ENCODE results near the gene SCAMP5.
A peak's percentile ranks its signal among the peaks of the same experiment; 100 is the strongest.

The SCAMP5 gene

GRCh38 chr15:75061272-75061671 lies 65.9 kb downstream of the SCAMP5 start:
- DNase-seq, result peak; percentile 87
- Histone ChIP-seq H3F3A (ENCODE audit: insufficient read depth, low read length) (peaks cover 27% of the 10 kb centered on the region), H3K9me3 (replicated peaks; ENCODE audit: insufficient read depth, low read length) (no peaks in the 10 kb centered on the region), H4K20me1 (ENCODE audit: insufficient read depth, low read length) (no peaks in the 10 kb centered on the region), H3K79me2 (ENCODE audit: low read length) (no peaks in the 10 kb centered on the region), H3K4me1 (ENCODE audit: low read length) (peaks cover 48% of the 10 kb centered on the region), H3K36me3 (replicated peaks; ENCODE audit: insufficient read depth, low read length) (no peaks in the 10 kb centered on the region), H3K27me3 (replicated peaks; ENCODE audit: insufficient read depth, low read length) (no peaks in the 10 kb centered on the region), H3K4me3 (ENCODE audit: low read length) (no peak overlapping the region), H2AFZ (ENCODE audit: low read length) (no peak overlapping the region), H3K9me2 (replicated peaks; ENCODE audit: insufficient read depth, low read length) (no peaks in the 10 kb centered on the region), H3K9ac (ENCODE audit: low read length) (no peak overlapping the region; the same call in 1 of the 2 replicates), H3K27ac (ENCODE audit: low read length) (peak overlapping the region; percentile 68; the same call in 1 of the 2 replicates), H3K4me2 (ENCODE audit: low read depth, low read length) (peak overlapping the region; percentile 42)
- TF ChIP-seq EZH2phosphoT487 (IDR thresholded peaks at IDR 0.05; ENCODE audit: low read length), result no peak
- TF ChIP-seq EZH2 (optimal IDR thresholded peaks at IDR 0.05; ENCODE audit: low read depth, low read length), result no peak
- no peak for TF ChIP-seq CTCF (IDR thresholded peaks at IDR 0.05; ENCODE audit: low read length)

- Histone ChIP-seq H3K4me2 (ENCODE audit: low read depth, low read length) (no peak overlapping the region), H3K9me3 (replicated peaks; ENCODE audit: insufficient read depth, low read length) (no peaks in the 10 kb centered on the region), H3K27ac (ENCODE audit: low read length) (no peak overlapping the region), H3K4me3 (ENCODE audit: low read length) (no peak overlapping the region), H4K20me1 (ENCODE audit: insufficient read depth, low read length) (no peaks in the 10 kb centered on the region), H3F3A (ENCODE audit: insufficient read depth, low read length) (peaks cover 39% of the 10 kb centered on the region), H3K9ac (ENCODE audit: low read length) (no peak overlapping the region), H3K27me3 (replicated peaks; ENCODE audit: insufficient read depth, low read length) (no peaks in the 10 kb centered on the region), H3K9me2 (replicated peaks; ENCODE audit: insufficient read depth, low read length) (no peaks in the 10 kb centered on the region), H3K4me1 (ENCODE audit: low read length) (peaks cover 62% of the 10 kb centered on the region), H2AFZ (ENCODE audit: low read length) (no peak overlapping the region), H3K36me3 (replicated peaks; ENCODE audit: insufficient read depth, low read length) (no peaks in the 10 kb centered on the region), H3K79me2 (ENCODE audit: low read length) (no peaks in the 10 kb centered on the region)
- no peak for DNase-seq
- TF ChIP-seq EZH2 (optimal IDR thresholded peaks at IDR 0.05; ENCODE audit: low read depth, low read length) (no peak), EZH2phosphoT487 (IDR thresholded peaks at IDR 0.05; ENCODE audit: low read length) (no peak), CTCF (IDR thresholded peaks at IDR 0.05; ENCODE audit: low read length) (no peak)
These were observed 67.3 kb downstream of the SCAMP5 start for GRCh38 chr15:75062706-75063105.

GRCh38 chr15:75063338-75063737 lies 68.0 kb downstream of the SCAMP5 start:
- no peak overlapping the region for H3K4me3 ChIP-seq (ENCODE audit: low read length)
- H3K4me2 ChIP-seq (ENCODE audit: low read depth, low read length), result no peak overlapping the region
- TF ChIP-seq CTCF (IDR thresholded peaks at IDR 0.05; ENCODE audit: low read length), result no peak
- no peaks in the 10 kb centered on the region for H3K9me2 ChIP-seq (replicated peaks; ENCODE audit: insufficient read depth, low read length)
- H3K27ac ChIP-seq (ENCODE audit: low read length), result no peak overlapping the region
- peaks cover 40% of the 10 kb centered on the region for H3F3A ChIP-seq (ENCODE audit: insufficient read depth, low read length)
- no peaks in the 10 kb centered on the region for H3K79me2 ChIP-seq (ENCODE audit: low read length)
- no peaks in the 10 kb centered on the region for H3K9me3 ChIP-seq (replicated peaks; ENCODE audit: insufficient read depth, low read length)
- no peaks in the 10 kb centered on the region for H3K36me3 ChIP-seq (replicated peaks; ENCODE audit: insufficient read depth, low read length)
- H4K20me1 ChIP-seq (ENCODE audit: insufficient read depth, low read length), result no peaks in the 10 kb centered on the region
- H3K27me3 ChIP-seq (replicated peaks; ENCODE audit: insufficient read depth, low read length), result no peaks in the 10 kb centered on the region
- peaks cover 68% of the 10 kb centered on the region for H3K4me1 ChIP-seq (ENCODE audit: low read length)
- no peak overlapping the region for H3K9ac ChIP-seq (ENCODE audit: low read length)
- DNase-seq, result no peak
- no peak overlapping the region for H2AFZ ChIP-seq (ENCODE audit: low read length)
